ENCODE data around the gene FBXL19. TPM values are rescaled to one million over a fixed set of nuclear protein-coding genes. Genes with fewer than 3 reads are reported as not detected.

FBXL19 gene
- total and polyA plus RNA-seq, 9 of the 15 experiments (the other 6 are each of a cell fraction or from before 2014, with no cell fraction given): 0.13 to 48.0 (median 13.5) TPM; not detected in 1

GRCh38 chr16:30996985-30997724 lies 73.8 kb downstream of the FBXL19 start (continued):
- TF ChIP-seq POLR2B (IDR thresholded peaks at IDR 0.05; ENCODE audit: low read depth, partially characterized antibody) (peak; percentile 89), RBBP5 (IDR thresholded peaks at IDR 0.05; ENCODE audit: borderline replicate concordance, insufficient read depth, low read length, poor library complexity, severe bottlenecking) (peak; percentile 70), HDAC2 (IDR thresholded peaks at IDR 0.05) (0 out of 2 replicates have a peak, but pooled peaks have one; percentile 14), RBFOX2 (IDR thresholded peaks at IDR 0.05; ENCODE audit: low read depth, low read length) (peak; percentile 81), ETV1 (tag; conservative IDR thresholded peaks at IDR 0.05; ENCODE audit: low read depth) (peak; percentile 77), TEAD1 (CRISPR knock-in tag; IDR thresholded peaks at IDR 0.05) (0 out of 4 replicates have a peak, but pooled peaks of 1 of the 2 experiments have one; percentile 9), POLR2G (IDR thresholded peaks at IDR 0.05; ENCODE audit: low read depth, low read length) (peak; percentile 74), HBP1 (CRISPR knock-in tag; IDR thresholded peaks at IDR 0.05) (0 out of 2 replicates have a peak, but pooled peaks have one; percentile 50), NRF1 (conservative IDR thresholded peaks at IDR 0.05 in 1 of 2, IDR thresholded peaks at IDR 0.05 in 1 of 2) (peak; percentile 52 to 54), ZNF277 (CRISPR knock-in tag; IDR thresholded peaks at IDR 0.05; ENCODE audit: borderline replicate concordance) (no peak), CLOCK (CRISPR knock-in tag; IDR thresholded peaks at IDR 0.05; ENCODE audit: borderline replicate concordance) (no peak), ETS2 (tag; IDR thresholded peaks at IDR 0.05; ENCODE audit: borderline replicate concordance, poor library complexity, severe bottlenecking) (no peak), HCFC1 (IDR thresholded peaks at IDR 0.05; ENCODE audit: low read depth, low read length) (no peak), PYGO2 (tag; IDR thresholded peaks at IDR 0.05) (no peak), MTA1 (IDR thresholded peaks at IDR 0.05; ENCODE audit: borderline replicate concordance) (peak; percentile 34; the same call in 1 of the 2 replicates), ZNF274 (IDR thresholded peaks at IDR 0.05; ENCODE audit: borderline replicate concordance, low read depth, low read length) (no peak), NBN (IDR thresholded peaks at IDR 0.05; ENCODE audit: low read depth) (peak; percentile 40; the same call in 1 of the 2 replicates), POLR3G (IDR thresholded peaks at IDR 0.05; ENCODE audit: extremely low read depth, insufficient read length, insufficient replicate concordance) (no peak), ATF2 (CRISPR knock-in tag; IDR thresholded peaks at IDR 0.05) (no peak), ZFX (CRISPR knock-in tag; IDR thresholded peaks at IDR 0.05) (peak; percentile 75)

Measured in K562 (cell line).